GM19438 (cell line): ENCODE results near the gene RALGPS1.
"Not testable (repeated sequence)": the region's sequence is repeated elsewhere in the genome, so short reads cannot be mapped to it uniquely, and the experiment has no call there.

Source experiments
- ATAC-seq: cut with Tn5 transposase; IDR thresholded peaks from one replicate; pipeline ENCODE4 v1.9.1; 2021; ENCODE audit warnings: low read depth; ENCODE audit not compliant: unreplicated experiment

The RALGPS1 gene

DNA sequence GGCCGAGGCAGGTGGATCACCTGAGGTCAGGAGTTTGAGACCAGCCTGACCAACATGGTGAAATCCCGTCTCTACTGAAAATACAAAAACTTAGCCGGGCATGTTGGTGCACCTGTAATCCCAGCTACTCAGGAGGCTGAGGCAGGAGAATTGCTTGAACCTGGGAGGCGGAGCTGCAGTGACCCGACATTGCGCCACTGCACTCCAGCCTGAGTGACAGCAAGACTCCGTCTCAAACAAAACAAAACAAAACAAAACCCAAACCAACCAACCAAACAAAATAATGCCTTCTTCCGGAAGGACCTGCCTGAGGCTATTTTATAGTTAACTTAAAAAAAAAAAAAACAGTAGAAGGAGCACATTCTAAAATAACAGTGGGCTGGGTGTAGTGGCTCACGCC is 103.4 kb downstream of the RALGPS1 start:
- ATAC-seq, result not testable (repeated sequence)

DNA sequence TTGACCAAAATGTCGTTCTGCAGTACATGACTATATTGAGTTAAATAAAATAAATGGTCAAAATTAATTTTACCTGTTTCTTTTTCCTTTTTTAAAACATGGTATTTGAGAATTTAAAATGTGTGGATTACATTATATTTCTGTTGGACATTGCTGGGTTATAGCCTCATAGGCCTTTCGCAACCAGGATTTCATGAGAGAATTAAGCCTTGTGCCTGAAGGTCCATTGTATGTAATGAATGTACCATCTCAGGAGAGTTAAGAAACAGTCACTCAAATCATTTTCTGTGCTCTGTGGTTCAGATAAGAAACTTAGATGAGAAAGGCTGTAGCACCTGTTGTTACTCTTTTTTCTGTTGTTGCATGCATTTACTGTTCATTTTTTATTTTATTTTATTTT is 104.4 kb downstream of the RALGPS1 start:
- no peak for ATAC-seq

- ATAC-seq, result no peak
Observed at GRCh38 chr9:127020036-127020801, 105.6 kb downstream of the RALGPS1 start.

- no peak for ATAC-seq
Observed at GRCh38 chr9:127020802-127021078, 106.2 kb downstream of the RALGPS1 start.

DNA sequence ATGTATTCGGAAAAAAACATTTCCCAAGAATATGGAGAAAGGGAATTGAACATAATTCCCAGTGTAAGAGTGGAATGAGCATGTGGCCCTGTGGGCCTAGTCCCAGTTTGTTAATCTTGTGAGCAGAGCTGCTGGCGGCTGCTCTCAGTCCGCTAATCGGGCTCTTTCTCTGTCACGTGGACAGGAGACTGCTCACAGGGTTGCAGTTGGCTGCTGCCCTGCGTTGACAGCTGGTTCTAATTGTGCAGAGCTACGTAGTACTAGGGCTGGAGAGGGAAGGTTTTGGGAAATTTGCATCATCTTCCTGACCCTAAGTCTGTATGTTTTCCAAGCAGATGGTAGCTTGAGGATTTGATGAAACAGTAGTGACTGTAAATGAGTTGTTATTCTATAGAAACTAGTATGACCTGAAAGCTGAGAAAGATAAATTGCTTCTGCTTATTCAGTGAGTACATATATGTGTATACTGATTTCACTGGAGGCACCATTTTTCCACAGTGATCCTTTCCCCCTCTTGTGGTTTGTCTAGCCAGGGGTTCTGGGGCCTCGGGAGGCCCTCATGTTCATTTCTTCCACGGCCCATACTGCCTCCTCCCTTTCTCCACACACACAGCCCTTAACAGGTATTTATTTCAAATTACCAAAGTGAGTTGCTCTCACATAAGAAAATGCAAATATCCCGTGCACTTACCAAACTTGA is 107.2 kb downstream of the RALGPS1 start:
- no peak for ATAC-seq

DNA sequence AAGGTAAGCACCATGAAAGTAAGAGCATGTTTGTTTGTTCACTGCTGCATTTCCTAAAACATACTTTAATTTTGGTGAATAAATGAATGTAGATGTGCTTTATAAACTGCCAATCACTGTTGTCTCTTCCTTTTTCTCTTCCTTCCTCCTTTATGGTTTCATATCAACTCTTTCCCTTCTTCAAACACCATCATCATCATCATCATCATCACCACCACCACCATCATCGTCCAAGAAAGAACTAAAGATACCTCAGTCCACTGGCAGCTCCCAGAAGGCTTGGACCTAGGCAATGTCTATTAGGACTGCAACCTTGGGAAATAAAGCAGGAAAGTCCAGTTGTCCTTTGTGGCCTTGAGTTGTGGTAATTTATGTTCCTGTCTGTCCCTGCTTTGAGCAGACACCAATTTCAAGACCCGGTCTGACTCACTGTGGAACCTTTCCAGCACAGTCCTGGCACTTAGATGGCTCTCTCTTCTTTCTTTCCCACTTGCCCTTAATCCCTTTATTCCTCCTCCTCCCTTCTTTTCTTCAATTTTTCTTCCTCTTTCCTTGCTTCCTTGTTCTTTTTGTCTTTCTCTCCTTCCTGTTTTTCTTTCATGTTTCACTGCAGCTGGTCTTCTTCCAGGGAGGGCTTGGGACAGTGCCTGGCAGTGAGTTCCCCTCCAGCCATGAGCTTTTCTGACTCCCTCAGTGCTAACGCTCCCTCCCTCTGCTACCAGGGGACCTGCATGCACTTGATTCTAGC is 108.5 kb downstream of the RALGPS1 start:
- ATAC-seq, result no peak

DNA sequence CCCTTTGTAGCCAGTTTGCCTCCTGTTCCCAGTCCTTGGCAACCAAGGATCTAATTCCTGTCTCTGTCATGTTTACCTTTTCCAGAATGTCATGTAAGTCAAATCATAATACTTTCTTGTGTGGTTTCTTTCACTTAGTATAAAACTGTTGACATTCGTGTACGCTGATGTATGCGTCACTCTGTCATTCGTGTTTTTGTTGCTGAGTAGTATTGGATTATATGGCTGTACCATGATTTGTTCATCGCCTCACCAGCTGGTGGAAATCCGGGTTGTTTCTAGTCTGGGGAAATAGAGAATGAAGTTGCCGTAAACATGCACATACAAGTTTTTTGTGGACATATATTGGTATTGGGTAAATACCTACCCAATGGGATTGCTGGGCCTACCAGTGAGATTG is 110.5 kb downstream of the RALGPS1 start:
- no peak for ATAC-seq

DNA sequence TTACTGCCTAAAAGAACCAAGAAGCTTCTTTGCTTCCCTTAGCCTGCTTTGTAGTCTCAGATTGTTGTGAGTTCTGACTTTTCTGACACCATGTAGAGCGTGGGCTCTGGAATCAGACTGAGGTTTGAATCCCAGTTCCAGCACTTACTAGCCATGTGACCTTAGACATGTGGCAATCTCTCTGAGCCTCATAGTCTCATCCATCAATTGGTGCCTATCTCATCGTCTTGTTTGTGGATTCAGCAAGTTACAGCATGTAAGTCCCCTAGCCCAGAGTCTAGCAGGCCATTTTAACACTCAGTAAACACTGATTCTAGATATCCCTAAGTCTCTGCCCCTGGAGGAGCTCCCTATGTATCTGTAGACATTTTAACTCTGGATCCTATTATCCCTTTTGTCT is 113.1 kb downstream of the RALGPS1 start:
- no peak for ATAC-seq

GRCh38 chr9:127029548-127029947 is 115.0 kb downstream of the RALGPS1 start:
- no peak for ATAC-seq

GRCh38 chr9:127030814-127031740 is 116.5 kb downstream of the RALGPS1 start:
- no peak for ATAC-seq

GRCh38 chr9:127032256-127032655 is 117.7 kb downstream of the RALGPS1 start:
- ATAC-seq, result no peak

- ATAC-seq, result no peak
Observed at GRCh38 chr9:127033061-127033460, 118.5 kb downstream of the RALGPS1 start.

- ATAC-seq, result no peak
Observed at GRCh38 chr9:127033789-127034188, 119.2 kb downstream of the RALGPS1 start.

- ATAC-seq, result no peak
Observed at GRCh38 chr9:127034691-127035090, 120.1 kb downstream of the RALGPS1 start.

DNA sequence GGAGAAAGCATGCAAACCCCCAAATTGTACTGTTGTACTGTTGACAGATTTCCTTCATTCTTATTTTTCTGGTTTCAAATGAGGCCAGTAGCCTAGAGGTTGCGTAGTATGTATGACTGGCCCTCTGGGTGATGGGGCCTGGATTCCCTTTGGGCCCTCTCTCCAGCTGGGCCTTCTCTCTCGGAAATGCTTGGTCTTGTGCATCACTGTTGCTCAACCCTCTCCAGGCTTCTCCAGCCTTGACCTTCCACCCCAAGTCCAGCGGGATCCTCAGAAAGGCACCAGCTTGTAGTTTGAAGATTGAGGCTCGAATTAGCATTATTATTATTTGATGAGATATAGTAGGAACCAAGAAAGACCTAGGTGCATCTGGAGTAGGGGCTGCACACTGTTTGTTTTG is 120.8 kb downstream of the RALGPS1 start:
- ATAC-seq, result no peak

GRCh38 chr9:127035948-127036347 is 121.4 kb downstream of the RALGPS1 start:
- ATAC-seq, result no peak

- no peak for ATAC-seq
Observed at GRCh38 chr9:127036437-127036836, 121.9 kb downstream of the RALGPS1 start.

- ATAC-seq, result no peak
Observed at GRCh38 chr9:127038531-127038930, 123.9 kb downstream of the RALGPS1 start.

GRCh38 chr9:127039492-127039891 is 124.9 kb downstream of the RALGPS1 start:
- ATAC-seq, result no peak

DNA sequence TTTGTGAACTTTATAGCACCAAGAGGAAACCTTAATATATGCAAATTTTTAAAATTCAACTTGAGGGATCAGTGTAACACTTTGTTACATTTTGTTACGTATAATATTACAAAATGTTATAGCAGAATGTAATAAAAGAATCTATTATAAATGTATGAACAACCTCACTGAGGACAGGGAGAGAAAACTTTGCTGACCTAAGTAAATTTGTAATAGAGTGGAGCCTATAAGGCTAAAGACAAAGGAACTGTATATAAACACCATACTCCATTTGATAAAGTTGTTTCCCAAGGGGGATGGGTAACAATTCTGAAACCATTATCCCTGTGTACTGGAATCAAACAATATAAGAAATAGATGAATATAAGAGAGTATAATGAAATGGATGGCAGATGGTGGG is 130.6 kb downstream of the RALGPS1 start:
- ATAC-seq, result no peak

DNA sequence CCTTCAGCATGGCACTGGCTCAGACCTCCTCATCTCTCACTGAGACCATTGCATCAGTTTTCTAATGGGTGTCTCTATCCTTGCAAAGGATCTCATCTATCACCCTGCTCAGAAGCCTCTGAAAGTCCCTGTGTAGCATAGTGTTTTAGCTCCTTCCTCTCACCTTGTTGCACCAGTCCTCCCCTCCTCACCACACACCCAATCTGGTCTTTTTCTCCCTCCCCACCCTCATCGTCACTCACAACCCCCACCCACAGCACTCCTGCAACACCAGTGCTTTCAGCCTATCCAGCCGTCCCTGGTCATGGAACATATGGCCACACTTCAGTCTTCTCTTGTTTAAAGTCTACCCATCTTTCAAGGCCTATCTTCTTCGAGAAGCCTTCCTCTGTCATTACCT is 133.4 kb downstream of the RALGPS1 start:
- no peak for ATAC-seq
